Neural progenitor cell (in vitro differentiated cells): Measurements from ENCODE around the gene IRX3. TPM values are rescaled to one million over a fixed set of nuclear protein-coding genes. Genes with fewer than 3 reads are reported as not detected.
"Not testable (repeated sequence)": the region's sequence is repeated elsewhere in the genome, so short reads cannot be mapped to it uniquely, and the experiment has no call there.

Source experiments
- DNase-seq: peaks from one replicate; pipeline ENCODE4 v3.0.0-alpha.2; 2016; ENCODE audit warnings: low spot score
- H2AFZ ChIP-seq: fragments of 200-600 bp; sonication (generic); replicated peaks from 2 replicates; pipeline ENCODE4 v1.6.1; 2016; ENCODE audit warnings: antibody characterized with exemption
- H3F3A ChIP-seq: fragments of 200-600 bp; sonication (generic); 2 replicates; pipeline ENCODE4 v1.6.1; 2016; ENCODE audit warnings: antibody characterized with exemption, low read depth
- H3K27ac ChIP-seq: fragments of 200-600 bp; sonication (generic); 2 replicates; pipeline ENCODE4 v1.5.1; 2016; ENCODE audit warnings: mild to moderate bottlenecking
- H3K27me3 ChIP-seq: fragments of 200-600 bp; sonication (generic); 2 replicates; pipeline ENCODE4 v1.6.1; 2016; ENCODE audit warnings: mild to moderate bottlenecking, moderate library complexity
- H3K36me3 ChIP-seq: fragments of 200-600 bp; sonication (generic); 2 replicates; pipeline ENCODE4 v1.5.1; 2016
- H3K4me1 ChIP-seq: fragments of 200-600 bp; sonication (generic); 2 replicates; pipeline ENCODE4 v1.6.1; 2016; ENCODE audit warnings: mixed run types
- H3K4me2 ChIP-seq: fragments of 200-600 bp; sonication (generic); 2 replicates; pipeline ENCODE4 v1.6.1; 2016
- H3K4me3 ChIP-seq: fragments of 200-600 bp; sonication (generic); 2 replicates; pipeline ENCODE4 v1.5.1; 2016
- H3K79me2 ChIP-seq: fragments of 200-600 bp; sonication (generic); 2 replicates; pipeline ENCODE4 v1.6.1; 2016; ENCODE audit warnings: low read depth
- H3K9ac ChIP-seq: fragments of 200-600 bp; sonication (generic); 2 replicates; pipeline ENCODE4 v1.6.1; 2016
- H3K9me3 ChIP-seq: fragments of 200-600 bp; sonication (generic); 2 replicates; pipeline ENCODE4 v1.5.1; 2016; ENCODE audit warnings: low read depth
- H4K20me1 ChIP-seq: fragments of 200-600 bp; sonication (generic); 2 replicates; pipeline ENCODE4 v1.6.1; 2016; ENCODE audit warnings: low read depth
- H3K27ac Mint-ChIP-seq: 3 replicates; pipeline ENCODE4 v1.8.0; 2021; ENCODE audit warnings: mixed read lengths
- H3K27me3 Mint-ChIP-seq: 2 replicates; pipeline ENCODE4 v1.8.0; 2022; ENCODE audit warnings: low read depth, mild to moderate bottlenecking, inconsistent platforms, moderate library complexity, mixed read lengths; ENCODE audit not compliant: insufficient read depth
- H3K36me3 Mint-ChIP-seq: 3 replicates; pipeline ENCODE4 v1.8.0; 2021; ENCODE audit warnings: mixed read lengths
- H3K4me1 Mint-ChIP-seq: 3 replicates; pipeline ENCODE4 v1.8.0; 2021; ENCODE audit warnings: mixed read lengths
- H3K4me3 Mint-ChIP-seq: 3 replicates; pipeline ENCODE4 v1.8.0; 2021; ENCODE audit warnings: mild to moderate bottlenecking, moderate library complexity, mixed read lengths
- H3K9me3 Mint-ChIP-seq: 3 replicates; pipeline ENCODE4 v1.8.0; 2020; ENCODE audit warnings: mixed read lengths
- CTCF ChIP-seq: fragments of 200-600 bp; sonication (generic); IDR thresholded peaks from 2 replicates; pipeline ENCODE4 v1.5.1; 2017; ENCODE audit warnings: antibody characterized with exemption, mild to moderate bottlenecking
- EZH2 ChIP-seq: fragments of 200-600 bp; sonication (generic); IDR thresholded peaks from 2 replicates; pipeline ENCODE4 v1.6.1; 2017; ENCODE audit warnings: antibody characterized with exemption, mild to moderate bottlenecking, moderate library complexity
- EZH2phosphoT487 ChIP-seq: fragments of 200-600 bp; sonication (generic); IDR thresholded peaks from 2 replicates; pipeline ENCODE4 v1.6.1; 2017; ENCODE audit warnings: antibody characterized with exemption
- total RNA-seq: library from RNA; depleted of rRNA; stranded (reverse); fragments of >200 nt; gene quantifications from 2 replicates; pipeline ENCODE4 v1.2.3, GENCODE V29; 2015; ENCODE audit warnings: low replicate concordance

Gene IRX3
- total RNA-seq, 1 donor from 2014 or later, result 9.1 TPM

DNA sequence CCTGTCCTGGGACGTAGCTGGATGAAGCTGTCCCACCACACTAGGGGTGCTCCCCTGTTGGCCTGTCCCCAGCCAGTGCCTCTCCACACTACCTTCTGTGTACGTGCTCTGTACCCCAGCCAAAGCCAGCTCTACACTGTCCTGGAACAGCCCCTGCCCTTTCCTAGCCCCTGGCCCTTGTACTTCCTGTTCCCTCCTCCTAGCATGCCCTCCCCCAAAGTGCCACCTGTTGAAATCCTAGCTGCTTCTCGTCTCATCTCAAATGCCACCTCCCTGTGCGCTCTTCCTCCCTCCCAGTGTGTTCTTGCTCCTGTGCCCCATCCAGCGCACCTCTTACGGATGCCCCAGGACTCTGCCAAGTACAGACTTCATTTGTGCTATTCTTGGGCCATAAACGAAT lies 33.5 kb downstream of the IRX3 start:
- Mint-ChIP-seq H3K27ac (no peak overlapping the region), H3K4me1 (no peaks in the 10 kb centered on the region), H3K4me3 (no peak overlapping the region), H3K36me3 (no peaks in the 10 kb centered on the region), H3K27me3 (peaks cover 12% of the 10 kb centered on the region), H3K9me3 (no peaks in the 10 kb centered on the region)
- no peak overlapping the region for H3K27ac ChIP-seq
- DNase-seq, result no peak
- no peaks in the 10 kb centered on the region for H3K79me2 ChIP-seq
- no peaks in the 10 kb centered on the region for H3K36me3 ChIP-seq
- H3K4me1 ChIP-seq, result no peaks in the 10 kb centered on the region
- no peak overlapping the region for H3K4me3 ChIP-seq
- no peaks in the 10 kb centered on the region for H3F3A ChIP-seq
- H3K4me2 ChIP-seq, result no peak overlapping the region
- H2AFZ ChIP-seq, result no peak overlapping the region
- H3K9me3 ChIP-seq, result no peaks in the 10 kb centered on the region
- H4K20me1 ChIP-seq, result no peaks in the 10 kb centered on the region
- no peak for TF ChIP-seq EZH2phosphoT487
- no peak for TF ChIP-seq EZH2
- TF ChIP-seq CTCF, result no peak
- no peak overlapping the region for H3K9ac ChIP-seq
- H3K27me3 ChIP-seq, result no peaks in the 10 kb centered on the region

DNA sequence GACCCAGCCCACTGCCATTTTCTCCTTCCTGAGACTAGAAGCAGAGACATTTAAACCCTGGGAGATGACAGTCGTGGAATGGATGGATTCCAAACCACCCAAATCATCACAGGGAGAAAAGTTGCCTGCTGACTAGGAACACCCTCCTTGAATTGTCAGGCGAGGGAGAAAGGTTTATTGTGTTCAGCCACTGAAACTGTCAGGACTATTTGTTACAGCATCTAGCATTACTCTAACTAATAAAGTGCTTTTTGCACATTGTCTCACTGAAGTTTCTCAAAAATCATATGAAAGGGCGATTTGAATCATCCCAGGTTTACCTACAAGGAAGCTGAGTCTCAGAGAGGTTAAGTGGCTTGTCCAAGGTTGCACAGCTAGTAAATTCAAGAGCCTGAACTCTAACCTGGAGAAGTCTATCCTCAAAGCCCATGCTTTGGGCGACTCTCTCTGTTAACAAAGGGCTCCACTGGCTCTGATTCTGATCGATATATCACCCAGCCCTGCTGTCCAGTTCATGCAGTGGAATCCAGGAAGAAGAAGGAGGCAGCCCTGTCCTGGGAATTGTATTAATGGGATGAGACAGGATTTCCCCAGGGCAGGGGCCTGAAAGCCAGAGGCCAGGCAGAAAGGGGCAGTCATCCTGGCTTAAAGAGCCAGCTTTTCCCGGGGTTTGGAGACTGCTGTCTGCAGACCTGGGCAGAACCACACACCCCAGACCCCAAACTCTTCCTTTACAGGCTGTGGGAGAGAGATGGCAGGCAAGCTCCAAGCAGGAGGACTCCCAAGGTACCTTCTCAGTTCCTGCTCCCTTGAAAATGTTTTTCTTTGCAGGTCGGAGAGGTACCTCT lies 37.5 kb downstream of the IRX3 start:
- Mint-ChIP-seq H3K27ac (no peak overlapping the region), H3K4me1 (no peaks in the 10 kb centered on the region), H3K27me3 (peaks cover 7% of the 10 kb centered on the region), H3K4me3 (no peak overlapping the region), H3K9me3 (peaks cover 3% of the 10 kb centered on the region), H3K36me3 (no peaks in the 10 kb centered on the region)
- no peak for TF ChIP-seq CTCF
- no peak for TF ChIP-seq EZH2phosphoT487
- TF ChIP-seq EZH2, result no peak
- H3K27ac ChIP-seq, result no peak overlapping the region
- DNase-seq, result no peak
- H3K9me3 ChIP-seq, result no peaks in the 10 kb centered on the region
- H3K36me3 ChIP-seq, result no peaks in the 10 kb centered on the region
- no peaks in the 10 kb centered on the region for H3K4me1 ChIP-seq
- no peaks in the 10 kb centered on the region for H3K27me3 ChIP-seq
- no peak overlapping the region for H3K4me2 ChIP-seq
- no peak overlapping the region for H3K9ac ChIP-seq
- H3K4me3 ChIP-seq, result no peak overlapping the region
- H2AFZ ChIP-seq, result no peak overlapping the region
- H4K20me1 ChIP-seq, result no peaks in the 10 kb centered on the region
- no peaks in the 10 kb centered on the region for H3F3A ChIP-seq
- no peaks in the 10 kb centered on the region for H3K79me2 ChIP-seq

DNA sequence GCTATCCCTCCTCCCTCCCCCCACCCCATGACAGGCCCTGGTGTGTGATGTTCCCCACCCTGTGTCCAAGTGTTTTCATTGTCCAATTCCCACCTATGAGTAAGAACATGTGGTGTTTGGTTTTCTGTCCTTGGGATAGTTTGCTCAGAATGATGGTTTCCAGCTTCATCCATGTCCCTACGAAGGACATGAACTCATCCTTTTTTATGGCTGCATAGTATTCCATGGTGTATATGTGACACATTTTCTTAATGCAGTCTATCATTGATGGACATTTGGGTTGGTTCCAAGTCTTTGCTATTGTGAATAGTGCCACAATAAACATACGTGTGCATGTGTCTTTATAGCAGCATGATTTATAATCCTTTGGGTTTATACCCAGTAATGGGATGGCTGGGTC lies 38.9 kb downstream of the IRX3 start:
- H3K27me3 ChIP-seq, H3K9ac ChIP-seq, H3K36me3 Mint-ChIP-seq, H3K4me1 ChIP-seq, H3K4me2 ChIP-seq, H3K4me3 ChIP-seq, H4K20me1 ChIP-seq, H3K27me3 Mint-ChIP-seq, H3K27ac Mint-ChIP-seq, H3K36me3 ChIP-seq, H3K79me2 ChIP-seq, H3K27ac ChIP-seq, H3F3A ChIP-seq, H3K9me3 ChIP-seq, H2AFZ ChIP-seq, H3K9me3 Mint-ChIP-seq, H3K4me1 Mint-ChIP-seq, H3K4me3 Mint-ChIP-seq, DNase-seq: not testable (repeated sequence)

GRCh38 chr16:54246454-54246821 lies 40.1 kb downstream of the IRX3 start:
- no peak for TF ChIP-seq EZH2phosphoT487
- TF ChIP-seq CTCF, result no peak
- TF ChIP-seq EZH2, result no peak
- H3K4me2 ChIP-seq, result no peak overlapping the region
- Mint-ChIP-seq H3K9me3 (peaks cover 10% of the 10 kb centered on the region), H3K36me3 (no peaks in the 10 kb centered on the region), H3K4me3 (no peak overlapping the region), H3K27ac (no peak overlapping the region), H3K4me1 (peaks cover 12% of the 10 kb centered on the region), H3K27me3 (peaks cover 15% of the 10 kb centered on the region)
- H3K9ac ChIP-seq, result no peak overlapping the region
- H3K4me1 ChIP-seq, result peaks cover 4% of the 10 kb centered on the region
- no peaks in the 10 kb centered on the region for H3F3A ChIP-seq
- H4K20me1 ChIP-seq, result no peaks in the 10 kb centered on the region
- no peak overlapping the region for H3K27ac ChIP-seq
- no peaks in the 10 kb centered on the region for H3K27me3 ChIP-seq
- H3K4me3 ChIP-seq, result no peak overlapping the region
- H3K9me3 ChIP-seq, result no peaks in the 10 kb centered on the region
- no peaks in the 10 kb centered on the region for H3K36me3 ChIP-seq
- no peak for DNase-seq
- H2AFZ ChIP-seq, result no peak overlapping the region
- H3K79me2 ChIP-seq, result no peaks in the 10 kb centered on the region
